ENCODE results near the gene OSCAR. TPM values are rescaled to one million over a fixed set of nuclear protein-coding genes. Genes with fewer than 3 reads are reported as not detected.

Gene OSCAR
- total and polyA plus RNA-seq, 2 of the 13 experiments (the other 11 are each of a cell fraction or from before 2014, with no cell fraction given) = 1.9 TPM; not detected in 1

DNA sequence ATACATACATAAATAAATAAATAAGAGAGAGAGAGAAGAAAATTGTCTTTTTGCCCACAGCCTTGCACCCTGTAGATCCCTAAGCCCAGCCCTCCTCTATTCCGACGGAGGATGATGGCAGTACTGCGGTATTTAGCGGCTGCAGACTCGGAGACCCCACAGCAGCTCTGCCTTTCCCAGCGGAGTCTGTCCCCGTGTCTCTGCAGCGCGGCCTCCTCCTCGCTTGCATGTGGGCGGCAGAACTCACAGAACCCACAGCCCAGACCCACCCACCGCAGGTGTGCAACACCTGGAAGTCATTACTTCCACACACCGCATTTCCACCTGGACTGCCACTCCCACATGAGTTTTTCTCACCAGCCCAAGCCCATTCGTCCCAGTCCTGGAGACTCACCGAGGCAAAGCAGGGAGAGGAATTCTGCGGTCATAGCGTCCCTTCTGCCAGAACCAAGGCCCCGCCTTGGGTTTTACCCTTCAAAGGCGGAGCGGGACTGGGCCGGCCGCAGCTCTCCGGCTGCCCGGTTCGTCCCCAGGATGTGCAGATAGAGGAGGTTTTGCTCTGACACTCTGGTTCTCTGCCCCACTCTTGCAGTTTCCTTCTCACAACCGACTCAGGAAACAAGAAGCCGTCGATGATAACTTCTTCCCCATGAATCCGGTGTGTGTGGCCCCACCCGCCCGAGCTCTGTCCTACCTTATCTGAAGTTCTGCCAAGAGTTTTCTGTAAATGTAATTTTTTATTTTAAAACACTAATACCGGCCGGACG is 37.1 kb downstream of the OSCAR start, which contains the start of gene VSTM1:
Gene VSTM1 (minus strand): TSS at position 548 of the 767 bp plus-strand sequence. CDS start 120 bp downstream, at position 428.
- in situ Hi-C loops (cut with HindIII; ENCODE audit: extremely low pct_ligation_motif_present, low pct_unique_long_range_greater_than_20kb) (no loop called here), intact Hi-C loops (cut with micrococcal nuclease; ENCODE audit: unreplicated experiment) (no loop called here)
- FAIRE-seq (no peak), ATAC-seq (no peak), DNase-seq (ENCODE audit: low spot score) (no peak)
- Histone ChIP-seq H3K4me2 (ENCODE audit: low read depth, low read length) (no peak within 1 kb of the TSS), H3K9me3 (ENCODE audit: low read length) (no peaks in the 10 kb centered on the region), H3K27me3 (ENCODE audit: control insufficient read depth in 1 of 2, insufficient read depth in 2 of 2, low read length in 2 of 2) (peaks cover 0 to 14% of the 10 kb centered on the region in 2 experiments; a peak in 2 of 5 replicates), H3K79me2 (ENCODE audit: insufficient read depth, low read length) (no peaks in the 10 kb centered on the region), H3K9ac (ENCODE audit: insufficient read depth, low read depth, low read length) (no peak within 1 kb of the TSS), H4K20me1 (ENCODE audit: insufficient read depth, low read length) (no peaks in the 10 kb centered on the region), H3K4me3 (replicated peaks in 1 of 3; ENCODE audit: insufficient read depth in 1 of 3, low read depth in 2 of 3, low read length in 3 of 3) (no peak within 1 kb of the TSS), H2AFZ (ENCODE audit: low read length) (no peak within 1 kb of the TSS), H3K4me1 (ENCODE audit: insufficient read depth, low read length) (no peaks in the 10 kb centered on the region), H3K36me3 (replicated peaks in 1 of 2; ENCODE audit: control insufficient read depth in 1 of 2, insufficient read depth in 2 of 2, low read length in 2 of 2) (no peaks in the 10 kb centered on the region), H3K27ac (ENCODE audit: extremely low read length, insufficient read depth, low read length) (no peak within 1 kb of the TSS)
- 73% methylated on average over 34 of the region's 34 CpGs for WGBS (ENCODE audit: low lambda C conversion rate)
- ChIA-PET POLR2A (no interaction called here), CTCF (ENCODE audit: low intra/inter-chr PET ratio, low total read pairs) (no interaction called here)
- TF ChIP-seq, protein P1, sequence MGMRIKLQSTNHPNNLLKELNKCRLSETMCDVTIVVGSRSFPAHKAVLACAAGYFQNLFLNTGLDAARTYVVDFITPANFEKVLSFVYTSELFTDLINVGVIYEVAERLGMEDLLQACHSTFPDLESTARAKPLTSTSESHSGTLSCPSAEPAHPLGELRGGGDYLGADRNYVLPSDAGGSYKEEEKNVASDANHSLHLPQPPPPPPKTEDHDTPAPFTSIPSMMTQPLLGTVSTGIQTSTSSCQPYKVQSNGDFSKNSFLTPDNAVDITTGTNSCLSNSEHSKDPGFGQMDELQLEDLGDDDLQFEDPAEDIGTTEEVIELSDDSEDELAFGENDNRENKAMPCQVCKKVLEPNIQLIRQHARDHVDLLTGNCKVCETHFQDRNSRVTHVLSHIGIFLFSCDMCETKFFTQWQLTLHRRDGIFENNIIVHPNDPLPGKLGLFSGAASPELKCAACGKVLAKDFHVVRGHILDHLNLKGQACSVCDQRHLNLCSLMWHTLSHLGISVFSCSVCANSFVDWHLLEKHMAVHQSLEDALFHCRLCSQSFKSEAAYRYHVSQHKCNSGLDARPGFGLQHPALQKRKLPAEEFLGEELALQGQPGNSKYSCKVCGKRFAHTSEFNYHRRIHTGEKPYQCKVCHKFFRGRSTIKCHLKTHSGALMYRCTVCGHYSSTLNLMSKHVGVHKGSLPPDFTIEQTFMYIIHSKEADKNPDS (CRISPR knock-in tag; IDR thresholded peaks at IDR 0.05) = no peak
- TF ChIP-seq, protein P2, sequence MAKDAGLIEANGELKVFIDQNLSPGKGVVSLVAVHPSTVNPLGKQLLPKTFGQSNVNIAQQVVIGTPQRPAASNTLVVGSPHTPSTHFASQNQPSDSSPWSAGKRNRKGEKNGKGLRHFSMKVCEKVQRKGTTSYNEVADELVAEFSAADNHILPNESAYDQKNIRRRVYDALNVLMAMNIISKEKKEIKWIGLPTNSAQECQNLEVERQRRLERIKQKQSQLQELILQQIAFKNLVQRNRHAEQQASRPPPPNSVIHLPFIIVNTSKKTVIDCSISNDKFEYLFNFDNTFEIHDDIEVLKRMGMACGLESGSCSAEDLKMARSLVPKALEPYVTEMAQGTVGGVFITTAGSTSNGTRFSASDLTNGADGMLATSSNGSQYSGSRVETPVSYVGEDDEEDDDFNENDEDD (CRISPR knock-in tag; IDR thresholded peaks at IDR 0.05; ENCODE audit: borderline replicate concordance) = no peak
- TF ChIP-seq, protein P3, sequence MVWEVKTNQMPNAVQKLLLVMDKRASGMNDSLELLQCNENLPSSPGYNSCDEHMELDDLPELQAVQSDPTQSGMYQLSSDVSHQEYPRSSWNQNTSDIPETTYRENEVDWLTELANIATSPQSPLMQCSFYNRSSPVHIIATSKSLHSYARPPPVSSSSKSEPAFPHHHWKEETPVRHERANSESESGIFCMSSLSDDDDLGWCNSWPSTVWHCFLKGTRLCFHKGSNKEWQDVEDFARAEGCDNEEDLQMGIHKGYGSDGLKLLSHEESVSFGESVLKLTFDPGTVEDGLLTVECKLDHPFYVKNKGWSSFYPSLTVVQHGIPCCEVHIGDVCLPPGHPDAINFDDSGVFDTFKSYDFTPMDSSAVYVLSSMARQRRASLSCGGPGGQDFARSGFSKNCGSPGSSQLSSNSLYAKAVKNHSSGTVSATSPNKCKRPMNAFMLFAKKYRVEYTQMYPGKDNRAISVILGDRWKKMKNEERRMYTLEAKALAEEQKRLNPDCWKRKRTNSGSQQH (CRISPR knock-in tag; IDR thresholded peaks at IDR 0.05; ENCODE audit: low read depth) = no peak
- TF ChIP-seq, protein P4, sequence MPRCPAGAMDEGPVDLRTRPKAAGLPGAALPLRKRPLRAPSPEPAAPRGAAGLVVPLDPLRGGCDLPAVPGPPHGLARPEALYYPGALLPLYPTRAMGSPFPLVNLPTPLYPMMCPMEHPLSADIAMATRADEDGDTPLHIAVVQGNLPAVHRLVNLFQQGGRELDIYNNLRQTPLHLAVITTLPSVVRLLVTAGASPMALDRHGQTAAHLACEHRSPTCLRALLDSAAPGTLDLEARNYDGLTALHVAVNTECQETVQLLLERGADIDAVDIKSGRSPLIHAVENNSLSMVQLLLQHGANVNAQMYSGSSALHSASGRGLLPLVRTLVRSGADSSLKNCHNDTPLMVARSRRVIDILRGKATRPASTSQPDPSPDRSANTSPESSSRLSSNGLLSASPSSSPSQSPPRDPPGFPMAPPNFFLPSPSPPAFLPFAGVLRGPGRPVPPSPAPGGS (CRISPR knock-in tag; IDR thresholded peaks at IDR 0.05) = no peak
- TF ChIP-seq ZNF572 (CRISPR knock-in tag; IDR thresholded peaks at IDR 0.05) (no peak), PLRG1 (conservative IDR thresholded peaks at IDR 0.05) (no peak), CBX2 (IDR thresholded peaks at IDR 0.05; ENCODE audit: low read depth, low read length) (no peak), CBX2 (CRISPR knock-in tag; IDR thresholded peaks at IDR 0.05; ENCODE audit: low read depth) (no peak), ZMYM4 (CRISPR knock-in tag; IDR thresholded peaks at IDR 0.05) (no peak), SP1 (IDR thresholded peaks at IDR 0.05) (no peak), SP1 (CRISPR knock-in tag; IDR thresholded peaks at IDR 0.05) (no peak)
- TF ChIP-seq, protein P5, sequence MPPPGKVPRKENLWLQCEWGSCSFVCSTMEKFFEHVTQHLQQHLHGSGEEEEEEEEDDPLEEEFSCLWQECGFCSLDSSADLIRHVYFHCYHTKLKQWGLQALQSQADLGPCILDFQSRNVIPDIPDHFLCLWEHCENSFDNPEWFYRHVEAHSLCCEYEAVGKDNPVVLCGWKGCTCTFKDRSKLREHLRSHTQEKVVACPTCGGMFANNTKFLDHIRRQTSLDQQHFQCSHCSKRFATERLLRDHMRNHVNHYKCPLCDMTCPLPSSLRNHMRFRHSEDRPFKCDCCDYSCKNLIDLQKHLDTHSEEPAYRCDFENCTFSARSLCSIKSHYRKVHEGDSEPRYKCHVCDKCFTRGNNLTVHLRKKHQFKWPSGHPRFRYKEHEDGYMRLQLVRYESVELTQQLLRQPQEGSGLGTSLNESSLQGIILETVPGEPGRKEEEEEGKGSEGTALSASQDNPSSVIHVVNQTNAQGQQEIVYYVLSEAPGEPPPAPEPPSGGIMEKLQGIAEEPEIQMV (CRISPR knock-in tag; IDR thresholded peaks at IDR 0.05; ENCODE audit: low read depth) = no peak
- no TSS peak for BruUV-seq (replicated peaks)
